A673 (cell line): ENCODE data around the gene PLK1.

Experiments used
- EZH2 ChIP-seq: fragments of 200-600 bp; sonication (generic); IDR thresholded peaks from 2 replicates; pipeline ENCODE4 v1.6.1; 2017; ENCODE audit warnings: borderline replicate concordance, low read depth, mild to moderate bottlenecking, mixed read lengths, antibody characterized with exemption, low read length; ENCODE audit not compliant: poor library complexity, severe bottlenecking
- TF ChIP-seq, protein P1 (sequence below): fragments of 300-800, 200-600 bp; sonication (generic); conservative IDR thresholded peaks from 2 replicates; pipeline ENCODE4 v1.5.1; 2017; ENCODE audit warnings: low read depth, mild to moderate bottlenecking, antibody characterized with exemption, low read length, moderate library complexity, mixed read lengths

DNA sequence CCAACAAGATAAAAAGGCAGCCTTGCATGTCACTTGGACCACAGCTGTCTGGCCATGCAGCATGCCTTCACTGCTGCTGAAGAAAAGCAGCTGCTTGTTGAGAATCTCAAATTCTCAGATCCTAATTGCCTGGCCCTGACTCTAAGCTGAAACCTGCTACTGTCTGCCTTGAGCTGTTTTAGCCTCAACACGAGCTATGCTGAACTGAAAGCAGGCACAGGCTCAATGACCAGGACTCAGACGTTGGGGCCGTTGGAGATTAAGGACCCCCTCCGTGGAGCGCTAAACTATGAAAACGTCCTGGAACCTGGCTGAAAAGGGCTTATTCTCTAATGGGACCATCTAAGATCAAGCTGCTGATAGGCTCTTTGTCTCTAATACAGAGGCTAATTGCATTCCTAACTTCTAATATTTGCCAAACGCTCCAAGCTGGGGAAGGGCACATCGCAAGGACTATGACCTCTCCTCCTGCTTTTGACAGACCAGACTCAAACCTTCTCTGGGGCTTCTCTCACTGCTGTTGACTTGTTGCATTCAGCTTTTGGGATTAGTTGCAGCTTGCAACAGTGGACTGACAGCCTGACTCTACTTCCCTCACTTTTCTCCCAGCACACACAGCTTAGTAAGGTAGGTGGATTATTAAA, 4.6 kb upstream of the PLK1 start:
- TF ChIP-seq, protein P1, sequence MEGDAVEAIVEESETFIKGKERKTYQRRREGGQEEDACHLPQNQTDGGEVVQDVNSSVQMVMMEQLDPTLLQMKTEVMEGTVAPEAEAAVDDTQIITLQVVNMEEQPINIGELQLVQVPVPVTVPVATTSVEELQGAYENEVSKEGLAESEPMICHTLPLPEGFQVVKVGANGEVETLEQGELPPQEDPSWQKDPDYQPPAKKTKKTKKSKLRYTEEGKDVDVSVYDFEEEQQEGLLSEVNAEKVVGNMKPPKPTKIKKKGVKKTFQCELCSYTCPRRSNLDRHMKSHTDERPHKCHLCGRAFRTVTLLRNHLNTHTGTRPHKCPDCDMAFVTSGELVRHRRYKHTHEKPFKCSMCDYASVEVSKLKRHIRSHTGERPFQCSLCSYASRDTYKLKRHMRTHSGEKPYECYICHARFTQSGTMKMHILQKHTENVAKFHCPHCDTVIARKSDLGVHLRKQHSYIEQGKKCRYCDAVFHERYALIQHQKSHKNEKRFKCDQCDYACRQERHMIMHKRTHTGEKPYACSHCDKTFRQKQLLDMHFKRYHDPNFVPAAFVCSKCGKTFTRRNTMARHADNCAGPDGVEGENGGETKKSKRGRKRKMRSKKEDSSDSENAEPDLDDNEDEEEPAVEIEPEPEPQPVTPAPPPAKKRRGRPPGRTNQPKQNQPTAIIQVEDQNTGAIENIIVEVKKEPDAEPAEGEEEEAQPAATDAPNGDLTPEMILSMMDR, result no peak
- no peak for TF ChIP-seq EZH2
